Smooth muscle cell (in vitro differentiated cells): ENCODE results near the gene PPP1R2C. TPM values are rescaled to one million over a fixed set of nuclear protein-coding genes. Genes with fewer than 3 reads are reported as not detected.

Source experiments
- DNase-seq: peaks from one replicate; lab custom pipeline; 2025; ENCODE audit not compliant: unreplicated experiment; lab: John Stamatoyannopoulos, UW
- H2AFZ ChIP-seq: fragments of 200-600 bp; sonication (generic); 2 replicates; pipeline ENCODE4 v1.6.0; 2016; ENCODE audit warnings: antibody characterized with exemption, low read depth, mild to moderate bottlenecking
- H3F3A ChIP-seq: fragments of 200-600 bp; sonication (generic); 2 replicates; pipeline ENCODE4 v1.6.0; 2017; ENCODE audit warnings: antibody characterized with exemption, low read depth
- H3K27ac ChIP-seq: fragments of 200-600 bp; sonication (generic); 2 replicates; pipeline ENCODE4 v1.5.1; 2016; ENCODE audit warnings: low read depth, mild to moderate bottlenecking
- H3K27me3 ChIP-seq: fragments of 200-600 bp; sonication (generic); 2 replicates; pipeline ENCODE4 v1.6.1; 2016; ENCODE audit warnings: low read depth, mild to moderate bottlenecking
- H3K36me3 ChIP-seq: fragments of 200-600 bp; sonication (generic); 2 replicates; pipeline ENCODE4 v1.5.1; 2016; ENCODE audit warnings: low read depth
- H3K4me1 ChIP-seq: fragments of 200-600 bp; sonication (generic); 2 replicates; pipeline ENCODE4 v1.5.1; 2016; ENCODE audit warnings: low read depth
- H3K4me2 ChIP-seq: fragments of 200-600 bp; sonication (generic); 2 replicates; pipeline ENCODE4 v1.6.0; 2016; ENCODE audit warnings: mild to moderate bottlenecking
- H3K4me3 ChIP-seq: fragments of 200-600 bp; sonication (generic); 2 replicates; pipeline ENCODE4 v1.5.1; 2016; ENCODE audit warnings: mild to moderate bottlenecking
- H3K79me2 ChIP-seq: fragments of 200-600 bp; sonication (generic); 2 replicates; pipeline ENCODE4 v1.6.0; 2016; ENCODE audit warnings: low read depth, mild to moderate bottlenecking
- H3K9ac ChIP-seq: fragments of 200-600 bp; sonication (generic); 2 replicates; pipeline ENCODE4 v1.6.0; 2016; ENCODE audit warnings: low read depth
- H3K9me3 ChIP-seq: fragments of 200-600 bp; sonication (generic); replicated peaks from 2 replicates; pipeline ENCODE4 v1.5.1; 2016; ENCODE audit warnings: low read depth
- H4K20me1 ChIP-seq: fragments of 200-600 bp; sonication (generic); 2 replicates; pipeline ENCODE4 v1.6.0; 2016; ENCODE audit warnings: low read depth
- WGBS: methylation state at CpG from one replicate; pipeline ENCODE4 v1.1.7; 2016; ENCODE audit warnings: low lambda C conversion rate; 5-methylcytosine and 5-hydroxymethylcytosine counted together
- polyA plus RNA-seq: library from polyadenylated mRNA; unstranded; fragments of >200 nt; fragmentation: Nextera tagmentation; extraction: Ambion mirVana; gene quantifications from 2 replicates; pipeline ENCODE4 v1.2.1, GENCODE V29; 2016
- total RNA-seq: library from RNA; depleted of rRNA; stranded (reverse); fragments of >200 nt; gene quantifications from 2 replicates; pipeline ENCODE4 v1.2.3, GENCODE V29; 2014
- TF ChIP-seq, protein P1 (sequence below): fragments of 200-600 bp; sonication (generic); IDR thresholded peaks from 2 replicates; pipeline ENCODE4 v1.5.1; 2017; ENCODE audit warnings: borderline replicate concordance, mild to moderate bottlenecking, antibody characterized with exemption; ENCODE audit not compliant: insufficient read depth, poor library complexity, severe bottlenecking

PPP1R2C gene
- total RNA-seq, result not detected in 2 replicates
- polyA plus RNA-seq, result not detected in 2 replicates

- Histone ChIP-seq H3K9me3 (no peaks in the 10 kb centered on the region), H3K79me2 (no peaks in the 10 kb centered on the region), H4K20me1 (no peaks in the 10 kb centered on the region), H3K27me3 (no peaks in the 10 kb centered on the region), H3F3A (no peaks in the 10 kb centered on the region), H2AFZ (no peak within 1 kb of the TSS), H3K36me3 (no peaks in the 10 kb centered on the region), H3K9ac (no peak within 1 kb of the TSS), H3K27ac (no peak within 1 kb of the TSS), H3K4me2 (no peak within 1 kb of the TSS), H3K4me3 (no peak within 1 kb of the TSS), H3K4me1 (no peaks in the 10 kb centered on the region)
- WGBS, result 98% methylated on average over 33 of the region's 33 CpGs
- TF ChIP-seq, protein P1, sequence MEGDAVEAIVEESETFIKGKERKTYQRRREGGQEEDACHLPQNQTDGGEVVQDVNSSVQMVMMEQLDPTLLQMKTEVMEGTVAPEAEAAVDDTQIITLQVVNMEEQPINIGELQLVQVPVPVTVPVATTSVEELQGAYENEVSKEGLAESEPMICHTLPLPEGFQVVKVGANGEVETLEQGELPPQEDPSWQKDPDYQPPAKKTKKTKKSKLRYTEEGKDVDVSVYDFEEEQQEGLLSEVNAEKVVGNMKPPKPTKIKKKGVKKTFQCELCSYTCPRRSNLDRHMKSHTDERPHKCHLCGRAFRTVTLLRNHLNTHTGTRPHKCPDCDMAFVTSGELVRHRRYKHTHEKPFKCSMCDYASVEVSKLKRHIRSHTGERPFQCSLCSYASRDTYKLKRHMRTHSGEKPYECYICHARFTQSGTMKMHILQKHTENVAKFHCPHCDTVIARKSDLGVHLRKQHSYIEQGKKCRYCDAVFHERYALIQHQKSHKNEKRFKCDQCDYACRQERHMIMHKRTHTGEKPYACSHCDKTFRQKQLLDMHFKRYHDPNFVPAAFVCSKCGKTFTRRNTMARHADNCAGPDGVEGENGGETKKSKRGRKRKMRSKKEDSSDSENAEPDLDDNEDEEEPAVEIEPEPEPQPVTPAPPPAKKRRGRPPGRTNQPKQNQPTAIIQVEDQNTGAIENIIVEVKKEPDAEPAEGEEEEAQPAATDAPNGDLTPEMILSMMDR, result no peak
- no peak for DNase-seq
Observed at GRCh38 chrX:42778096-42778495, at the start of gene PPP1R2C. Gene PPP1R2C, minus strand, starts transcription at chrX:42778163. Its CDS starts 84 bp downstream, at chrX:42778079.

GRCh38 chrX:42825201-42825600 lies 47.2 kb upstream of the PPP1R2C start:
- H3K4me1 ChIP-seq, result no peaks in the 10 kb centered on the region
- H2AFZ ChIP-seq, result no peak overlapping the region
- H3K36me3 ChIP-seq, result no peaks in the 10 kb centered on the region
- H3K27me3 ChIP-seq, result no peaks in the 10 kb centered on the region
- H3K9ac ChIP-seq, result no peak overlapping the region
- H4K20me1 ChIP-seq, result no peaks in the 10 kb centered on the region
- H3K9me3 ChIP-seq, result no peaks in the 10 kb centered on the region
- TF ChIP-seq, protein P1, result no peak
- no peaks in the 10 kb centered on the region for H3K79me2 ChIP-seq
- peaks cover 3% of the 10 kb centered on the region for H3F3A ChIP-seq
- no peak for DNase-seq
- no peak overlapping the region for H3K27ac ChIP-seq
- no peak overlapping the region for H3K4me2 ChIP-seq
- whole genome bisulfite sequencing, result 90% methylated on average over 3 of the region's 3 CpGs
- H3K4me3 ChIP-seq, result no peak overlapping the region

- H3F3A ChIP-seq, result peaks cover 3% of the 10 kb centered on the region
- H3K4me3 ChIP-seq, result no peak overlapping the region
- DNase-seq, result no peak
- H3K27ac ChIP-seq, result no peak overlapping the region
- no peak overlapping the region for H3K4me2 ChIP-seq
- no peaks in the 10 kb centered on the region for H3K4me1 ChIP-seq
- H3K79me2 ChIP-seq, result no peaks in the 10 kb centered on the region
- no peak overlapping the region for H3K9ac ChIP-seq
- H3K27me3 ChIP-seq, result no peaks in the 10 kb centered on the region
- H4K20me1 ChIP-seq, result no peaks in the 10 kb centered on the region
- H2AFZ ChIP-seq, result no peak overlapping the region
- 92% methylated on average over 5 of the region's 5 CpGs for WGBS
- H3K36me3 ChIP-seq, result no peaks in the 10 kb centered on the region
- H3K9me3 ChIP-seq, result no peaks in the 10 kb centered on the region
- TF ChIP-seq, protein P1, result no peak
Observed at GRCh38 chrX:42824541-42824940, 46.6 kb upstream of the PPP1R2C start.

DNA sequence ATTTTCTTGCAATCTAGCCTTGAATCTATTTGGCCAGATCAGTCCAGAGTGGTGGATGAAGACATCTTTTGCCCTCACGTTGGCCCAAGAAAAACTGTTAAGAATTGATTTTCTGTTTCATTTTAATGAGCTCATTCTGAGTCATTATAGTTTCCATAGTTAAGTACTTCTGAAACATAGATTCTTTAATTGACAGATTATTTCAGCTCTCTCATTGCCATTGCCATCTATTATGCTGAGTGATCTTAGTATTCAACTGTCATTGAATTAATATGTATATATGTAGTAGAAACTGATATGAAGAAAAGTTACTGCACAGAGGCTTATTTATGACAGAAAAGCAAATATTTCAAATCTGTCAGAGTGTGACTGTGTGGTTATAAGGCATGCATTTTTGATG lies 45.5 kb upstream of the PPP1R2C start:
- Histone ChIP-seq H4K20me1 (no peaks in the 10 kb centered on the region), H2AFZ (no peak overlapping the region), H3K4me2 (no peak overlapping the region), H3K4me1 (peaks cover 8% of the 10 kb centered on the region), H3K36me3 (no peaks in the 10 kb centered on the region), H3F3A (peaks cover 3% of the 10 kb centered on the region), H3K9me3 (no peaks in the 10 kb centered on the region), H3K79me2 (no peaks in the 10 kb centered on the region), H3K9ac (no peak overlapping the region), H3K27me3 (no peaks in the 10 kb centered on the region), H3K27ac (no peak overlapping the region), H3K4me3 (no peak overlapping the region)
- 90% methylated on average over 1 of the region's 1 CpG for WGBS
- DNase-seq, result no peak
- TF ChIP-seq, protein P1, result no peak
